GM23338 (cell line): ENCODE data around the gene NT5M. TPM values are rescaled to one million over a fixed set of nuclear protein-coding genes. Genes with fewer than 3 reads are reported as not detected.

Experiments used
- ATAC-seq: fragments of 200-7000 bp; cut with Tn5 transposase; 3 replicates; pipeline ENCODE4 v1.9.1; 2020
- DNase-seq: peaks from one replicate; pipeline ENCODE4 v3.0.0-alpha.2; 2015; ENCODE audit warnings: low spot score
- H2AFZ ChIP-seq: fragments of 200-600 bp; sonication (generic); 2 replicates; pipeline ENCODE4 v1.8.0; 2016; ENCODE audit warnings: antibody characterized with exemption, mild to moderate bottlenecking, moderate library complexity
- H3F3A ChIP-seq: fragments of 200-600 bp; sonication (generic); replicated peaks from 2 replicates; pipeline ENCODE4 v1.8.0; 2017; ENCODE audit warnings: antibody characterized with exemption, mixed run types, low read depth
- H3K27ac ChIP-seq: fragments of 200-600 bp; sonication (generic); 2 replicates; pipeline ENCODE4 v1.6.1; 2016; ENCODE audit warnings: low read depth
- H3K27me3 ChIP-seq: fragments of 200-600 bp; sonication (generic); 2 replicates; pipeline ENCODE4 v1.8.0; 2016; ENCODE audit warnings: mild to moderate bottlenecking, mixed run types, moderate library complexity; ENCODE audit not compliant: insufficient read depth
- H3K36me3 ChIP-seq: fragments of 200-600 bp; sonication (generic); 2 replicates; pipeline ENCODE4 v1.8.0; 2016; ENCODE audit warnings: mild to moderate bottlenecking; ENCODE audit not compliant: insufficient read depth
- H3K4me1 ChIP-seq: fragments of 200-600 bp; sonication (generic); 2 replicates; pipeline ENCODE4 v1.8.0; 2016; ENCODE audit warnings: mild to moderate bottlenecking, moderate library complexity; ENCODE audit not compliant: insufficient read depth
- H3K4me2 ChIP-seq: fragments of 200-600 bp; sonication (generic); 2 replicates; pipeline ENCODE4 v1.7.1; 2017; ENCODE audit warnings: mixed run types
- H3K4me3 ChIP-seq: fragments of 200-600 bp; sonication (generic); 2 replicates; pipeline ENCODE4 v1.6.1; 2016; ENCODE audit warnings: mixed run types
- H3K79me2 ChIP-seq: fragments of 200-600 bp; sonication (generic); replicated peaks from 2 replicates; pipeline ENCODE4 v1.8.0; 2017; ENCODE audit warnings: mild to moderate bottlenecking; ENCODE audit not compliant: insufficient read depth
- H3K9me2 ChIP-seq: fragments of 200-600 bp; sonication (generic); 2 replicates; pipeline ENCODE4 v1.8.0; 2017; ENCODE audit not compliant: insufficient read depth
- H4K20me1 ChIP-seq: fragments of 200-600 bp; sonication (generic); replicated peaks from 2 replicates; pipeline ENCODE4 v1.8.0; 2017; ENCODE audit warnings: mild to moderate bottlenecking; ENCODE audit not compliant: insufficient read depth
- H3K27ac Mint-ChIP-seq: 2 replicates; pipeline ENCODE4 v1.8.0; 2020; ENCODE audit warnings: inconsistent platforms, mild to moderate bottlenecking, moderate library complexity, mixed read lengths
- H3K27me3 Mint-ChIP-seq: 3 replicates; pipeline ENCODE4 v1.8.0; 2022; ENCODE audit warnings: low read depth, mild to moderate bottlenecking, moderate library complexity, mixed read lengths, inconsistent platforms; ENCODE audit not compliant: insufficient read depth, poor library complexity
- H3K36me3 Mint-ChIP-seq: 3 replicates; pipeline ENCODE4 v1.8.0; 2021; ENCODE audit warnings: low read depth, mild to moderate bottlenecking, inconsistent platforms, moderate library complexity, mixed read lengths
- H3K4me1 Mint-ChIP-seq: 3 replicates; pipeline ENCODE4 v1.8.0; 2020; ENCODE audit warnings: mild to moderate bottlenecking, inconsistent platforms, mixed read lengths
- H3K4me3 Mint-ChIP-seq: 3 replicates; pipeline ENCODE4 v1.8.0; 2021; ENCODE audit warnings: moderate library complexity, mild to moderate bottlenecking, inconsistent platforms, mixed read lengths
- H3K9me3 Mint-ChIP-seq: 3 replicates; pipeline ENCODE4 v1.8.0; 2020; ENCODE audit warnings: moderate library complexity, mild to moderate bottlenecking, inconsistent platforms, mixed read lengths
- CREB1 ChIP-seq: fragments of 250-450 bp; sonication (Bioruptor Pico); IDR thresholded peaks from 2 replicates; pipeline ENCODE4 v1.5.0; 2020; ENCODE audit warnings: low read depth, mild to moderate bottlenecking, moderate library complexity
- EZH2 ChIP-seq: fragments of 200-600 bp; sonication (generic); IDR thresholded peaks from one replicate; pipeline ENCODE4 v1.8.0; 2017; ENCODE audit warnings: antibody characterized with exemption, mild to moderate bottlenecking, low read depth; ENCODE audit not compliant: unreplicated experiment
- EZH2phosphoT487 ChIP-seq: fragments of 200-600 bp; sonication (generic); IDR thresholded peaks from one replicate; pipeline ENCODE4 v1.8.1; 2018; ENCODE audit warnings: antibody characterized with exemption; ENCODE audit not compliant: unreplicated experiment
- JUNB ChIP-seq: IDR thresholded peaks from one replicate; pipeline ENCODE4 v1.6.1; 2016; ENCODE audit warnings: antibody characterized with exemption; ENCODE audit not compliant: unreplicated experiment
- STAT1 ChIP-seq: IDR thresholded peaks from one replicate; pipeline ENCODE4 v1.6.1; 2016; ENCODE audit warnings: antibody characterized with exemption; ENCODE audit not compliant: unreplicated experiment
- ZNF114 ChIP-seq: fragments of 250-450 bp; sonication (Bioruptor Pico); IDR thresholded peaks from 2 replicates; pipeline ENCODE4 v1.5.0; 2020; ENCODE audit warnings: mild to moderate bottlenecking, moderate library complexity
- ZNF331 ChIP-seq: fragments of 250-450 bp; sonication (Bioruptor Pico); IDR thresholded peaks from 2 replicates; pipeline ENCODE4 v1.5.0; 2020; ENCODE audit warnings: low read depth, mild to moderate bottlenecking, moderate library complexity
- polyA plus RNA-seq: library from polyadenylated mRNA; unstranded; fragments of >200 nt; fragmentation: Nextera tagmentation; extraction: Ambion mirVana; gene quantifications from 2 replicates; pipeline ENCODE4 v1.2.1, GENCODE V29; 2016
- total RNA-seq: library from RNA; depleted of rRNA; stranded (reverse); fragments of >200 nt; shearing (Covaris generic); gene quantifications from 2 replicates; pipeline ENCODE4 v1.2.3, GENCODE V29; 2014
- TF ChIP-seq, protein P1 (sequence below), 2 experiments: fragments of 200-600 bp in 1 of 2; sonication (generic) in 1 of 2; conservative IDR thresholded peaks; 2 replicates each; pipeline versions ENCODE4 v1.5.1 to v1.6.1; 2016 to 2017; ENCODE audit warnings: antibody characterized with exemption in 2 of 2, low read depth in 2 of 2, mild to moderate bottlenecking in 2 of 2, moderate library complexity in 1 of 2
- TF ChIP-seq, protein P2 (sequence below): fragments of 250-450 bp; sonication (Bioruptor Pico); IDR thresholded peaks from 2 replicates; pipeline ENCODE4 v1.5.0; 2020; ENCODE audit warnings: mild to moderate bottlenecking, moderate library complexity
- TF ChIP-seq, protein P3 (sequence below): IDR thresholded peaks from one replicate; pipeline ENCODE4 v1.6.1; 2018; ENCODE audit warnings: antibody characterized with exemption; ENCODE audit not compliant: unreplicated experiment

Gene NT5M
- total and polyA plus RNA-seq, 2 experiments from 2014 or later, result 6.0 to 10.6 TPM

DNA sequence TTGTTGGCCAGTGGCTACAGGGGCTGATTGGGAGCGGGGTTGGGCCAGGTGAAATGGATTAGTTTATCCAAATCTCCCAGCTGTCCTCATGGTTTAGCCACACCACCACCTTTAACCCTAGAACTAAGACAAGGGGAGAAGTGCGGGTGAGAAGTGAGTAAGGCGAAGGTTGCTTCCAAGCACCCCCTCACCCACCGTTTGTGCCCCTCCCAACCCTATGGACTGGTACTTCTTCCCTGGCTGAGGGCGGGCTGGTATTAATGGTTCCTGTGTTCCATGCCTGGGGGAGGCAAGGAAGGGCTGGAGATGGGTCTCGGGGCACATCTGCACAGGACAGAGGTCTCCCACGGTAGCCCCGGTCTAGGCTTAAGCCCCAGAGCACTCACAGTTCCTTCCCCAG lies 25.1 kb downstream of the NT5M start:
- ATAC-seq (no peak), DNase-seq (no peak)
- H2AFZ ChIP-seq, result no peak overlapping the region
- H3K4me3 Mint-ChIP-seq, result no peak overlapping the region
- no peak overlapping the region for H3K4me2 ChIP-seq
- H3F3A ChIP-seq, result no peaks in the 10 kb centered on the region
- no peaks in the 10 kb centered on the region for H3K9me2 ChIP-seq
- no peak overlapping the region for H3K27ac ChIP-seq
- peaks cover 4% of the 10 kb centered on the region for H3K27me3 Mint-ChIP-seq
- H3K4me3 ChIP-seq, result no peak overlapping the region
- no peaks in the 10 kb centered on the region for H3K4me1 Mint-ChIP-seq
- H3K36me3 Mint-ChIP-seq, result no peaks in the 10 kb centered on the region; the same call in 2 of the 3 replicates
- no peaks in the 10 kb centered on the region for H3K9me3 Mint-ChIP-seq
- H3K27me3 ChIP-seq, result no peaks in the 10 kb centered on the region
- no peak overlapping the region for H3K27ac Mint-ChIP-seq
- TF ChIP-seq ZNF331 (CRISPR knock-in tag) (no peak), STAT1 (no peak), CREB1 (no peak), EZH2 (no peak), EZH2phosphoT487 (no peak), JUNB (no peak), ZNF114 (CRISPR knock-in tag) (no peak)
- TF ChIP-seq, protein P1, sequence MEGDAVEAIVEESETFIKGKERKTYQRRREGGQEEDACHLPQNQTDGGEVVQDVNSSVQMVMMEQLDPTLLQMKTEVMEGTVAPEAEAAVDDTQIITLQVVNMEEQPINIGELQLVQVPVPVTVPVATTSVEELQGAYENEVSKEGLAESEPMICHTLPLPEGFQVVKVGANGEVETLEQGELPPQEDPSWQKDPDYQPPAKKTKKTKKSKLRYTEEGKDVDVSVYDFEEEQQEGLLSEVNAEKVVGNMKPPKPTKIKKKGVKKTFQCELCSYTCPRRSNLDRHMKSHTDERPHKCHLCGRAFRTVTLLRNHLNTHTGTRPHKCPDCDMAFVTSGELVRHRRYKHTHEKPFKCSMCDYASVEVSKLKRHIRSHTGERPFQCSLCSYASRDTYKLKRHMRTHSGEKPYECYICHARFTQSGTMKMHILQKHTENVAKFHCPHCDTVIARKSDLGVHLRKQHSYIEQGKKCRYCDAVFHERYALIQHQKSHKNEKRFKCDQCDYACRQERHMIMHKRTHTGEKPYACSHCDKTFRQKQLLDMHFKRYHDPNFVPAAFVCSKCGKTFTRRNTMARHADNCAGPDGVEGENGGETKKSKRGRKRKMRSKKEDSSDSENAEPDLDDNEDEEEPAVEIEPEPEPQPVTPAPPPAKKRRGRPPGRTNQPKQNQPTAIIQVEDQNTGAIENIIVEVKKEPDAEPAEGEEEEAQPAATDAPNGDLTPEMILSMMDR (conservative IDR thresholded peaks at IDR 0.05; ENCODE audit: low read depth in 2 of 2), result no peak
- TF ChIP-seq, protein P2, sequence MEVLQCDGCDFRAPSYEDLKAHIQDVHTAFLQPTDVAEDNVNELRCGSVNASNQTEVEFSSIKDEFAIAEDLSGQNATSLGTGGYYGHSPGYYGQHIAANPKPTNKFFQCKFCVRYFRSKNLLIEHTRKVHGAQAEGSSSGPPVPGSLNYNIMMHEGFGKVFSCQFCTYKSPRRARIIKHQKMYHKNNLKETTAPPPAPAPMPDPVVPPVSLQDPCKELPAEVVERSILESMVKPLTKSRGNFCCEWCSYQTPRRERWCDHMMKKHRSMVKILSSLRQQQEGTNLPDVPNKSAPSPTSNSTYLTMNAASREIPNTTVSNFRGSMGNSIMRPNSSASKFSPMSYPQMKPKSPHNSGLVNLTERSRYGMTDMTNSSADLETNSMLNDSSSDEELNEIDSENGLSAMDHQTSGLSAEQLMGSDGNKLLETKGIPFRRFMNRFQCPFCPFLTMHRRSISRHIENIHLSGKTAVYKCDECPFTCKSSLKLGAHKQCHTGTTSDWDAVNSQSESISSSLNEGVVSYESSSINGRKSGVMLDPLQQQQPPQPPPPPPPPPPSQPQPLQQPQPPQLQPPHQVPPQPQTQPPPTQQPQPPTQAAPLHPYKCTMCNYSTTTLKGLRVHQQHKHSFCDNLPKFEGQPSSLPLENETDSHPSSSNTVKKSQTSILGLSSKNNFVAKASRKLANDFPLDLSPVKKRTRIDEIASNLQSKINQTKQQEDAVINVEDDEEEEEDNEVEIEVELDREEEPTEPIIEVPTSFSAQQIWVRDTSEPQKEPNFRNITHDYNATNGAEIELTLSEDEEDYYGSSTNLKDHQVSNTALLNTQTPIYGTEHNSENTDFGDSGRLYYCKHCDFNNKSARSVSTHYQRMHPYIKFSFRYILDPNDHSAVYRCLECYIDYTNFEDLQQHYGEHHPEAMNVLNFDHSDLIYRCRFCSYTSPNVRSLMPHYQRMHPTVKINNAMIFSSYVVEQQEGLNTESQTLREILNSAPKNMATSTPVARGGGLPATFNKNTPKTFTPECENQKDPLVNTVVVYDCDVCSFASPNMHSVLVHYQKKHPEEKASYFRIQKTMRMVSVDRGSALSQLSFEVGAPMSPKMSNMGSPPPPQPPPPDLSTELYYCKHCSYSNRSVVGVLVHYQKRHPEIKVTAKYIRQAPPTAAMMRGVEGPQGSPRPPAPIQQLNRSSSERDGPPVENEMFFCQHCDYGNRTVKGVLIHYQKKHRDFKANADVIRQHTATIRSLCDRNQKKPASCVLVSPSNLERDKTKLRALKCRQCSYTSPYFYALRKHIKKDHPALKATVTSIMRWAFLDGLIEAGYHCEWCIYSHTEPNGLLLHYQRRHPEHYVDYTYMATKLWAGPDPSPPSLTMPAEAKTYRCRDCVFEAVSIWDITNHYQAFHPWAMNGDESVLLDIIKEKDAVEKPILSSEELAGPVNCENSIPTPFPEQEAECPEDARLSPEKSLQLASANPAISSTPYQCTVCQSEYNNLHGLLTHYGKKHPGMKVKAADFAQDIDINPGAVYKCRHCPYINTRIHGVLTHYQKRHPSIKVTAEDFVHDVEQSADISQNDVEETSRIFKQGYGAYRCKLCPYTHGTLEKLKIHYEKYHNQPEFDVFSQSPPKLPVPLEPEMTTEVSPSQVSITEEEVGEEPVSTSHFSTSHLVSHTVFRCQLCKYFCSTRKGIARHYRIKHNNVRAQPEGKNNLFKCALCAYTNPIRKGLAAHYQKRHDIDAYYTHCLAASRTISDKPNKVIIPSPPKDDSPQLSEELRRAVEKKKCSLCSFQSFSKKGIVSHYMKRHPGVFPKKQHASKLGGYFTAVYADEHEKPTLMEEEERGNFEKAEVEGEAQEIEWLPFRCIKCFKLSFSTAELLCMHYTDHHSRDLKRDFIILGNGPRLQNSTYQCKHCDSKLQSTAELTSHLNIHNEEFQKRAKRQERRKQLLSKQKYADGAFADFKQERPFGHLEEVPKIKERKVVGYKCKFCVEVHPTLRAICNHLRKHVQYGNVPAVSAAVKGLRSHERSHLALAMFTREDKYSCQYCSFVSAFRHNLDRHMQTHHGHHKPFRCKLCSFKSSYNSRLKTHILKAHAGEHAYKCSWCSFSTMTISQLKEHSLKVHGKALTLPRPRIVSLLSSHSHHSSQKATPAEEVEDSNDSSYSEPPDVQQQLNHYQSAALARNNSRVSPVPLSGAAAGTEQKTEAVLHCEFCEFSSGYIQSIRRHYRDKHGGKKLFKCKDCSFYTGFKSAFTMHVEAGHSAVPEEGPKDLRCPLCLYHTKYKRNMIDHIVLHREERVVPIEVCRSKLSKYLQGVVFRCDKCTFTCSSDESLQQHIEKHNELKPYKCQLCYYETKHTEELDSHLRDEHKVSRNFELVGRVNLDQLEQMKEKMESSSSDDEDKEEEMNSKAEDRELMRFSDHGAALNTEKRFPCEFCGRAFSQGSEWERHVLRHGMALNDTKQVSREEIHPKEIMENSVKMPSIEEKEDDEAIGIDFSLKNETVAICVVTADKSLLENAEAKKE (CRISPR knock-in tag), result no peak
- TF ChIP-seq, protein P3, sequence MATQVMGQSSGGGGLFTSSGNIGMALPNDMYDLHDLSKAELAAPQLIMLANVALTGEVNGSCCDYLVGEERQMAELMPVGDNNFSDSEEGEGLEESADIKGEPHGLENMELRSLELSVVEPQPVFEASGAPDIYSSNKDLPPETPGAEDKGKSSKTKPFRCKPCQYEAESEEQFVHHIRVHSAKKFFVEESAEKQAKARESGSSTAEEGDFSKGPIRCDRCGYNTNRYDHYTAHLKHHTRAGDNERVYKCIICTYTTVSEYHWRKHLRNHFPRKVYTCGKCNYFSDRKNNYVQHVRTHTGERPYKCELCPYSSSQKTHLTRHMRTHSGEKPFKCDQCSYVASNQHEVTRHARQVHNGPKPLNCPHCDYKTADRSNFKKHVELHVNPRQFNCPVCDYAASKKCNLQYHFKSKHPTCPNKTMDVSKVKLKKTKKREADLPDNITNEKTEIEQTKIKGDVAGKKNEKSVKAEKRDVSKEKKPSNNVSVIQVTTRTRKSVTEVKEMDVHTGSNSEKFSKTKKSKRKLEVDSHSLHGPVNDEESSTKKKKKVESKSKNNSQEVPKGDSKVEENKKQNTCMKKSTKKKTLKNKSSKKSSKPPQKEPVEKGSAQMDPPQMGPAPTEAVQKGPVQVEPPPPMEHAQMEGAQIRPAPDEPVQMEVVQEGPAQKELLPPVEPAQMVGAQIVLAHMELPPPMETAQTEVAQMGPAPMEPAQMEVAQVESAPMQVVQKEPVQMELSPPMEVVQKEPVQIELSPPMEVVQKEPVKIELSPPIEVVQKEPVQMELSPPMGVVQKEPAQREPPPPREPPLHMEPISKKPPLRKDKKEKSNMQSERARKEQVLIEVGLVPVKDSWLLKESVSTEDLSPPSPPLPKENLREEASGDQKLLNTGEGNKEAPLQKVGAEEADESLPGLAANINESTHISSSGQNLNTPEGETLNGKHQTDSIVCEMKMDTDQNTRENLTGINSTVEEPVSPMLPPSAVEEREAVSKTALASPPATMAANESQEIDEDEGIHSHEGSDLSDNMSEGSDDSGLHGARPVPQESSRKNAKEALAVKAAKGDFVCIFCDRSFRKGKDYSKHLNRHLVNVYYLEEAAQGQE, result no peak
- H4K20me1 ChIP-seq, result no peaks in the 10 kb centered on the region
- no peaks in the 10 kb centered on the region for H3K79me2 ChIP-seq
- no peaks in the 10 kb centered on the region for H3K4me1 ChIP-seq
- no peaks in the 10 kb centered on the region for H3K36me3 ChIP-seq
